OCI-LY7 (cell line): ENCODE data around the gene KCNQ1. TPM values are rescaled to one million over a fixed set of nuclear protein-coding genes. Genes with fewer than 3 reads are reported as not detected.

Experiments
- BruUV-seq: library from RNA; stranded (reverse); fragments of 400-500 nt; replicated peaks from 2 replicates; lab custom pipeline; 2021; lab: Mats Ljungman, UMichigan
- CTCF ChIA-PET: fragments of 300-600 bp; sonication (Branson Sonifier 250); formaldehyde crosslinking; loops from one replicate; lab custom pipeline; 2022; ENCODE audit warnings: antibody characterized with exemption; ENCODE audit not compliant: unreplicated experiment; lab: Charles Lee
- POLR2A ChIA-PET: fragments of 300-600 bp; sonication (Branson Sonifier 250); formaldehyde crosslinking; loops from one replicate; lab custom pipeline; 2022; ENCODE audit warnings: antibody characterized with exemption; lab: Charles Lee
- DNase-seq: peaks from one replicate; pipeline ENCODE4 v3.0.0-alpha.2; 2015; ENCODE audit warnings: low spot score
- H2AFZ ChIP-seq: fragments of 200-600 bp; sonication (generic), shearing (Covaris generic); 2 replicates; pipeline ENCODE4 v1.6.1; 2014; ENCODE audit warnings: mild to moderate bottlenecking, antibody characterized with exemption, low read length, moderate library complexity
- H3K27ac ChIP-seq: fragments of 200-600 bp; sonication (generic); 2 replicates; pipeline ENCODE4 v1.5.1; 2014; ENCODE audit warnings: mixed run types, low read depth, mild to moderate bottlenecking, moderate library complexity, low read length, inconsistent platforms; ENCODE audit not compliant: poor library complexity, severe bottlenecking
- H3K36me3 ChIP-seq: fragments of 200-600 bp; sonication (generic); 2 replicates; pipeline ENCODE4 v1.6.1; 2014; ENCODE audit warnings: mild to moderate bottlenecking, antibody characterized with exemption, low read length, moderate library complexity, mixed read lengths; ENCODE audit not compliant: insufficient read depth
- H3K4me1 ChIP-seq: fragments of 200-600 bp; sonication (generic); 2 replicates; pipeline ENCODE4 v1.5.1; 2014; ENCODE audit warnings: mild to moderate bottlenecking, low read length; ENCODE audit not compliant: insufficient read depth, poor library complexity, severe bottlenecking
- H3K4me2 ChIP-seq: fragments of 200-600 bp; sonication (generic); 2 replicates; pipeline ENCODE4 v1.6.1; 2014; ENCODE audit warnings: mild to moderate bottlenecking, low read length
- H3K4me3 ChIP-seq: fragments of 200-600 bp; sonication (generic); 2 replicates; pipeline ENCODE4 v1.5.1; 2014; ENCODE audit warnings: mild to moderate bottlenecking, low read depth, low read length; ENCODE audit not compliant: poor library complexity, severe bottlenecking
- H3K79me2 ChIP-seq: fragments of 200-600 bp; sonication (generic); 2 replicates; pipeline ENCODE4 v1.6.1; 2016; ENCODE audit warnings: low read depth, mild to moderate bottlenecking, low read length, moderate library complexity, mixed read lengths; ENCODE audit not compliant: insufficient read depth
- H3K9me2 ChIP-seq: fragments of 200-600 bp; sonication (generic); 2 replicates; pipeline ENCODE4 v1.6.1; 2016; ENCODE audit warnings: mild to moderate bottlenecking, low read length, mixed read lengths; ENCODE audit not compliant: insufficient read depth
- H3K9me3 ChIP-seq: fragments of 200-600 bp; sonication (generic); 2 replicates; pipeline ENCODE4 v1.6.1; 2014; ENCODE audit warnings: mild to moderate bottlenecking, mixed run types, low read length, mixed read lengths
- H4K20me1 ChIP-seq: fragments of 200-600 bp; sonication (generic); 2 replicates; pipeline ENCODE4 v1.6.1; 2014; ENCODE audit warnings: mild to moderate bottlenecking, antibody characterized with exemption, low read length, moderate library complexity, mixed read lengths; ENCODE audit not compliant: insufficient read depth
- EZH2phosphoT487 ChIP-seq: fragments of 200-600 bp; sonication (generic); IDR thresholded peaks from 2 replicates; pipeline ENCODE4 v1.6.1; 2018; ENCODE audit warnings: low read depth, borderline replicate concordance, mild to moderate bottlenecking, mixed run types, antibody characterized with exemption, low read length, moderate library complexity, mixed read lengths
- intact Hi-C: fragments of 100-400 bp; cut with micrococcal nuclease; formaldehyde crosslinking; loops from one replicate; pipeline ENCODE4 v1.10.0; 2022; ENCODE audit not compliant: unreplicated experiment
- total RNA-seq, 2 experiments: library from RNA; depleted of rRNA in 1 of 2; stranded (reverse); fragments of >200 nt in 1 of 2; shearing (Covaris generic) in 1 of 2; gene quantifications; 2 replicates each; pipeline ENCODE4 v1.2.3, GENCODE V29; 2014 to 2022
- TF ChIP-seq, protein P1 (sequence below): fragments of 200-600 bp; sonication (generic); conservative IDR thresholded peaks from 2 replicates; pipeline ENCODE4 v1.5.1; 2014; ENCODE audit warnings: mild to moderate bottlenecking, antibody characterized with exemption, low read length, moderate library complexity, mixed read lengths

The KCNQ1 gene
- total RNA-seq, 2 experiments from 2014 or later: 0.22 to 1.3 TPM

DNA sequence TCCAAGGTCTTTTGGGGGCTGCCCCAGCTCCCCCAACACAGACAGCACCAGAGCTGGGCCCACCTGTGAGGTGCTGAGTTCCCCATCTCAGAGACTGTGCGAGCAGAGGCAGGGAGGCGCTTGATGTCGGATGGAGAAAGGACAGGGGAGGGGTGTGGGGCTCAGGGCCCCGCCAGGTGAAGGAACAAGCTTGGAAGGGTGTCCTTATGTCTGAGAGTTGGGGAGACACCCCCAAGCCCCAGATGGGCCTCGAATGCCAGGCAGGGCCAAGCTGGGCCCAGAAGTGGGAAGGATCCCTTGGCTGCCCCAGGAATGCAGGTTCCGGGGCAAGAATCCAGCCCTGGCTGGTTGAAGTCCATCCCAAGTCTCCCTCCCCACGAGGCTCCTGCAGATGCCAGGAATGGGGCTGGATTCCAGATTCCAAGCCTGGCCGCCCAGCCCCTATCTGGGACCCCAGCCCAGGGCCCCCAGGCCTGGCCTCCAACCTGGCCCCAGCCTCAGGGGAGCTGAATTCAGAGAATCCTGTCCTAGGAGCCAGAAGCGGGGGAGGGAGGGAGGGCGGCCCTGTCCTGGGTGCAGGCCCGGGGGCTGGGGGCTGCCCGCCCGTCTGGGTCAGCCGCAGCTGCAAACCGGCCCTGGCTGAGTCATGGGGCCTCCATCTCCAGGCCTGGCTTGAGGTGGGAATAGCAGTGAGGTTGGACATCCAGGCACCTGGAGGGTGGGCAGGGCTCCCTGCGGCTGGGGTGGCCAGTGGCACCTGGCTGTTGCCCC lies 389.9 kb downstream of the KCNQ1 start:
- H4K20me1 ChIP-seq: no peaks in the 10 kb centered on the region
- H3K9me2 ChIP-seq: no peaks in the 10 kb centered on the region
- CTCF ChIA-PET: no interaction called here
- DNase-seq: no peak
- intact Hi-C loops: no loop called here
- TF ChIP-seq EZH2phosphoT487: no peak
- TF ChIP-seq, protein P1, sequence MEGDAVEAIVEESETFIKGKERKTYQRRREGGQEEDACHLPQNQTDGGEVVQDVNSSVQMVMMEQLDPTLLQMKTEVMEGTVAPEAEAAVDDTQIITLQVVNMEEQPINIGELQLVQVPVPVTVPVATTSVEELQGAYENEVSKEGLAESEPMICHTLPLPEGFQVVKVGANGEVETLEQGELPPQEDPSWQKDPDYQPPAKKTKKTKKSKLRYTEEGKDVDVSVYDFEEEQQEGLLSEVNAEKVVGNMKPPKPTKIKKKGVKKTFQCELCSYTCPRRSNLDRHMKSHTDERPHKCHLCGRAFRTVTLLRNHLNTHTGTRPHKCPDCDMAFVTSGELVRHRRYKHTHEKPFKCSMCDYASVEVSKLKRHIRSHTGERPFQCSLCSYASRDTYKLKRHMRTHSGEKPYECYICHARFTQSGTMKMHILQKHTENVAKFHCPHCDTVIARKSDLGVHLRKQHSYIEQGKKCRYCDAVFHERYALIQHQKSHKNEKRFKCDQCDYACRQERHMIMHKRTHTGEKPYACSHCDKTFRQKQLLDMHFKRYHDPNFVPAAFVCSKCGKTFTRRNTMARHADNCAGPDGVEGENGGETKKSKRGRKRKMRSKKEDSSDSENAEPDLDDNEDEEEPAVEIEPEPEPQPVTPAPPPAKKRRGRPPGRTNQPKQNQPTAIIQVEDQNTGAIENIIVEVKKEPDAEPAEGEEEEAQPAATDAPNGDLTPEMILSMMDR: no peak
- POLR2A ChIA-PET: no interaction called here
- H3K79me2 ChIP-seq: no peaks in the 10 kb centered on the region
- no peak overlapping the region for H3K27ac ChIP-seq
- H2AFZ ChIP-seq: no peak overlapping the region
- H3K4me2 ChIP-seq: no peak overlapping the region
- H3K4me1 ChIP-seq: no peaks in the 10 kb centered on the region
- H3K4me3 ChIP-seq: no peak overlapping the region
- no peaks in the 10 kb centered on the region for H3K36me3 ChIP-seq
- BruUV-seq: no TSS peak
- H3K9me3 ChIP-seq: no peaks in the 10 kb centered on the region

GRCh38 chr11:2835296-2835695 lies 390.5 kb downstream of the KCNQ1 start:
- Histone ChIP-seq H3K4me3 (no peak overlapping the region), H3K79me2 (no peaks in the 10 kb centered on the region), H2AFZ (no peak overlapping the region), H3K4me1 (no peaks in the 10 kb centered on the region), H3K27ac (no peak overlapping the region), H3K9me2 (no peaks in the 10 kb centered on the region), H3K9me3 (no peaks in the 10 kb centered on the region), H3K36me3 (no peaks in the 10 kb centered on the region), H3K4me2 (no peak overlapping the region), H4K20me1 (no peaks in the 10 kb centered on the region)
- CTCF ChIA-PET: no interaction called here
- intact Hi-C loops: no loop called here
- no TSS peak for BruUV-seq
- TF ChIP-seq, protein P1: no peak
- no peak for TF ChIP-seq EZH2phosphoT487
- POLR2A ChIA-PET: no interaction called here
- no peak for DNase-seq

GRCh38 chr11:2835751-2836150 lies 390.9 kb downstream of the KCNQ1 start:
- ChIA-PET CTCF (no interaction called here), POLR2A (no interaction called here)
- TF ChIP-seq, protein P1: no peak
- TF ChIP-seq EZH2phosphoT487: no peak
- no peaks in the 10 kb centered on the region for H3K9me2 ChIP-seq
- DNase-seq: no peak
- no peaks in the 10 kb centered on the region for H4K20me1 ChIP-seq
- no peak overlapping the region for H3K4me3 ChIP-seq
- no peaks in the 10 kb centered on the region for H3K79me2 ChIP-seq
- intact Hi-C loops: no loop called here
- no peak overlapping the region for H3K4me2 ChIP-seq
- BruUV-seq: no TSS peak
- no peak overlapping the region for H3K27ac ChIP-seq
- no peaks in the 10 kb centered on the region for H3K36me3 ChIP-seq
- H3K9me3 ChIP-seq: no peaks in the 10 kb centered on the region
- H3K4me1 ChIP-seq: no peaks in the 10 kb centered on the region
- H2AFZ ChIP-seq: no peak overlapping the region
